ENCODE results near the gene ANHX.

DNA sequence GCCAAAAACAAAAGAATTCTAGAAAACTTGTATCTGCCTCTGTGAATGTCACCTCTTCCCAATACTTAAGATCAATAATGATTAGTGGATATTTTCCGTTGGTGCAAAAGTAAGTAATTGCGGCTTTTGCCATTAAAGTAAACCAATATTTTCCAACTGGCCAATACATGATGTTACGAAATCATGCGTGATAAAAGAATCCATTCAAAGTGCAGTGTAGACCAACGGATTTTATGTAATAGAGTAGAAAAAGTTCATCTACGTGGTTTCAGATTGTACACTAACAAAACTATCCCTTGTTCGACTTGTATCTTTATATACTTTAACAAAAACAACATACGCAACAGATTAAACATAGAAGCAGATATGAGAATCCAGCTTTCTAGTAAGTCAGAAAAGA is 55.0 kb downstream of the ANHX start:
- TF ChIP-seq, protein P1, sequence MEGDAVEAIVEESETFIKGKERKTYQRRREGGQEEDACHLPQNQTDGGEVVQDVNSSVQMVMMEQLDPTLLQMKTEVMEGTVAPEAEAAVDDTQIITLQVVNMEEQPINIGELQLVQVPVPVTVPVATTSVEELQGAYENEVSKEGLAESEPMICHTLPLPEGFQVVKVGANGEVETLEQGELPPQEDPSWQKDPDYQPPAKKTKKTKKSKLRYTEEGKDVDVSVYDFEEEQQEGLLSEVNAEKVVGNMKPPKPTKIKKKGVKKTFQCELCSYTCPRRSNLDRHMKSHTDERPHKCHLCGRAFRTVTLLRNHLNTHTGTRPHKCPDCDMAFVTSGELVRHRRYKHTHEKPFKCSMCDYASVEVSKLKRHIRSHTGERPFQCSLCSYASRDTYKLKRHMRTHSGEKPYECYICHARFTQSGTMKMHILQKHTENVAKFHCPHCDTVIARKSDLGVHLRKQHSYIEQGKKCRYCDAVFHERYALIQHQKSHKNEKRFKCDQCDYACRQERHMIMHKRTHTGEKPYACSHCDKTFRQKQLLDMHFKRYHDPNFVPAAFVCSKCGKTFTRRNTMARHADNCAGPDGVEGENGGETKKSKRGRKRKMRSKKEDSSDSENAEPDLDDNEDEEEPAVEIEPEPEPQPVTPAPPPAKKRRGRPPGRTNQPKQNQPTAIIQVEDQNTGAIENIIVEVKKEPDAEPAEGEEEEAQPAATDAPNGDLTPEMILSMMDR (conservative IDR thresholded peaks at IDR 0.05; ENCODE audit: low read depth, low read length), result no peak
- TF ChIP-seq EZH2 (IDR thresholded peaks at IDR 0.05; ENCODE audit: borderline replicate concordance, low read depth, low read length, poor library complexity, severe bottlenecking), result no peak
